Measurements from ENCODE around the gene MYBL2. TPM values are rescaled to one million over a fixed set of nuclear protein-coding genes. Genes with fewer than 3 reads are reported as not detected.

Gene MYBL2
- total RNA-seq, 4 donors from 2014 or later, result 1.5 to 27.2 (median 2.6) TPM

GRCh38 chr20:43715044-43715443, 48.1 kb downstream of the MYBL2 start:
- DNase-seq, result no peak
- Histone ChIP-seq H3K4me3 (no peak overlapping the region), H3K9me3 (no peaks in the 10 kb centered on the region), H3K27me3 (no peaks in the 10 kb centered on the region), H3K4me1 (peaks cover 0 to 7% (median 0%) of the 10 kb centered on the region in 4 donors), H3K27ac (no peak overlapping the region), H3K36me3 (no peaks in the 10 kb centered on the region)
- TF ChIP-seq POLR2A (IDR thresholded peaks at IDR 0.05) (no peak), CTCF (IDR thresholded peaks at IDR 0.05) (no peak)

- Histone ChIP-seq H3K27ac (no peak overlapping the region), H3K36me3 (no peaks in the 10 kb centered on the region), H3K9me3 (no peaks in the 10 kb centered on the region), H3K27me3 (no peaks in the 10 kb centered on the region), H3K4me3 (no peak overlapping the region), H3K4me1 (peaks cover 0 to 7% (median 0%) of the 10 kb centered on the region in 4 donors)
- no peak for DNase-seq
- TF ChIP-seq POLR2A (IDR thresholded peaks at IDR 0.05) (no peak), CTCF (IDR thresholded peaks at IDR 0.05) (no peak)
These were observed 48.6 kb downstream of the MYBL2 start for GRCh38 chr20:43715511-43715910.

GRCh38 chr20:43716123-43716522, 49.2 kb downstream of the MYBL2 start:
- TF ChIP-seq POLR2A (IDR thresholded peaks at IDR 0.05), result no peak
- no peak for TF ChIP-seq CTCF (IDR thresholded peaks at IDR 0.05)
- Histone ChIP-seq H3K4me3 (no peak overlapping the region), H3K27me3 (no peaks in the 10 kb centered on the region), H3K27ac (no peak overlapping the region), H3K4me1 (peaks cover 0 to 4% (median 0%) of the 10 kb centered on the region in 4 donors), H3K36me3 (no peaks in the 10 kb centered on the region), H3K9me3 (no peaks in the 10 kb centered on the region)
- no peak for DNase-seq

GRCh38 chr20:43716757-43717615, 50.1 kb downstream of the MYBL2 start:
- no peaks in the 10 kb centered on the region for H3K36me3 ChIP-seq
- TF ChIP-seq CTCF (IDR thresholded peaks at IDR 0.05), result no peak
- TF ChIP-seq POLR2A (IDR thresholded peaks at IDR 0.05), result no peak
- no peaks in the 10 kb centered on the region for H3K27me3 ChIP-seq
- no peaks in the 10 kb centered on the region for H3K4me1 ChIP-seq
- no peak overlapping the region for H3K27ac ChIP-seq
- DNase-seq, result no peak
- H3K9me3 ChIP-seq, result no peaks in the 10 kb centered on the region
- no peak overlapping the region for H3K4me3 ChIP-seq

- DNase-seq, result no peak
- Histone ChIP-seq H3K27me3 (no peaks in the 10 kb centered on the region), H3K9me3 (no peaks in the 10 kb centered on the region), H3K4me3 (no peak overlapping the region), H3K4me1 (no peaks in the 10 kb centered on the region), H3K27ac (no peak overlapping the region), H3K36me3 (no peaks in the 10 kb centered on the region)
- TF ChIP-seq POLR2A (IDR thresholded peaks at IDR 0.05), result no peak
- no peak for TF ChIP-seq CTCF (IDR thresholded peaks at IDR 0.05)
These were observed 50.7 kb downstream of the MYBL2 start for GRCh38 chr20:43717616-43717995.

Data from Peyer's patch (tissue), 4 donors.